Measurements from ENCODE around the gene UBC. TPM values are rescaled to one million over a fixed set of nuclear protein-coding genes. Genes with fewer than 3 reads are reported as not detected.
A peak's percentile ranks its signal among the peaks of the same experiment; 100 is the strongest.

UBC gene
- total and polyA plus RNA-seq, 9 of the 15 experiments (the other 6 are each of a cell fraction or from before 2014, with no cell fraction given): 533 to 1,153 (median 813) TPM

GRCh38 chr12:124868252-124869058, 46.0 kb downstream of the UBC start (continued):
- 0 out of 2 replicates have a peak, but pooled peaks have one; percentile 11 for TF ChIP-seq AFF4 (CRISPR knock-in tag; IDR thresholded peaks at IDR 0.05)
- TF ChIP-seq ZNF77 (CRISPR knock-in tag; IDR thresholded peaks at IDR 0.05): 0 out of 2 replicates have a peak, but pooled peaks have one; percentile 20
- TF ChIP-seq POLR2H (tag; IDR thresholded peaks at IDR 0.05; ENCODE audit: low read depth): 0 out of 2 replicates have a peak, but pooled peaks have one; percentile 9
- peak; percentile 95 for TF ChIP-seq ZNF121 (CRISPR knock-in tag; conservative IDR thresholded peaks at IDR 0.05)
- TF ChIP-seq HDGF (IDR thresholded peaks at IDR 0.05): 0 out of 2 replicates have a peak, but pooled peaks have one; percentile 60
- no peak for TF ChIP-seq ZKSCAN1 (IDR thresholded peaks at IDR 0.05; ENCODE audit: low read depth, low read length)
- no peak for TF ChIP-seq STAT5A (IDR thresholded peaks at IDR 0.05; ENCODE audit: borderline replicate concordance, low read length)
- TF ChIP-seq MCM5 (IDR thresholded peaks at IDR 0.05; ENCODE audit: low read depth): no peak
- TF ChIP-seq ZBTB7A (IDR thresholded peaks at IDR 0.05; ENCODE audit: borderline replicate concordance, control insufficient read depth, low read depth, low read length): peak; percentile 7; the same call in 1 of the 2 replicates
- no peak for TF ChIP-seq ZNF174 (CRISPR knock-in tag; IDR thresholded peaks at IDR 0.05)
- TF ChIP-seq ZNF232 (CRISPR knock-in tag; IDR thresholded peaks at IDR 0.05): no peak
- no peak for TF ChIP-seq CHAMP1 (IDR thresholded peaks at IDR 0.05)
- TF ChIP-seq ZNF609 (CRISPR knock-in tag; IDR thresholded peaks at IDR 0.05; ENCODE audit: borderline replicate concordance): no peak

Data from K562 (cell line).